SKM-1 (cell line): ENCODE results near the gene VMP1.
"Not testable (repeated sequence)": the region's sequence is repeated elsewhere in the genome, so short reads cannot be mapped to it uniquely, and the experiment has no call there.

Experiments used
- DNase-seq: peaks from one replicate; lab custom pipeline; 2025; ENCODE audit not compliant: unreplicated experiment; lab: John Stamatoyannopoulos, UW

The VMP1 gene

GRCh38 chr17:59838052-59838916 lies 130.8 kb downstream of the VMP1 start:
- no peak for DNase-seq

- DNase-seq, result no peak
Observed at GRCh38 chr17:59839651-59840328, 132.3 kb downstream of the VMP1 start.

- DNase-seq, result no peak
Observed at GRCh38 chr17:59840329-59841090, 133.1 kb downstream of the VMP1 start.

- DNase-seq, result not testable (repeated sequence)
Observed at GRCh38 chr17:59841091-59841881, 133.8 kb downstream of the VMP1 start.

GRCh38 chr17:59841882-59842263 lies 134.4 kb downstream of the VMP1 start:
- DNase-seq, result not testable (repeated sequence)

GRCh38 chr17:59842901-59843652 lies 135.6 kb downstream of the VMP1 start:
- DNase-seq, result no peak

GRCh38 chr17:59844884-59845594 lies 137.6 kb downstream of the VMP1 start:
- no peak for DNase-seq

- no peak for DNase-seq
Observed at GRCh38 chr17:59845595-59846393, 138.3 kb downstream of the VMP1 start.

GRCh38 chr17:59846394-59847165 lies 139.1 kb downstream of the VMP1 start:
- DNase-seq, result no peak

- DNase-seq, result no peak
Observed at GRCh38 chr17:59848385-59848668, 140.9 kb downstream of the VMP1 start.

GRCh38 chr17:59848778-59849177 lies 141.3 kb downstream of the VMP1 start:
- DNase-seq, result peak; percentile 39

GRCh38 chr17:59850311-59850710 lies 142.9 kb downstream of the VMP1 start:
- DNase-seq, result not testable (repeated sequence)

GRCh38 chr17:59851439-59852375 lies 144.3 kb downstream of the VMP1 start:
- no peak for DNase-seq

- not testable (repeated sequence) for DNase-seq
Observed at GRCh38 chr17:59852847-59853167, 145.4 kb downstream of the VMP1 start.

- DNase-seq, result no peak
Observed at GRCh38 chr17:59853168-59853918, 145.9 kb downstream of the VMP1 start.

GRCh38 chr17:59853919-59854729 lies 146.7 kb downstream of the VMP1 start:
- not testable (repeated sequence) for DNase-seq
